Epithelial cell of alveolus of lung (primary cell): ENCODE results near the gene TTC17. TPM values are rescaled to one million over a fixed set of nuclear protein-coding genes. Genes with fewer than 3 reads are reported as not detected.

ENCODE experiments used
- total RNA-seq: library from RNA; depleted of rRNA; stranded (reverse); fragments of >200 nt; gene quantifications from 2 replicates; pipeline ENCODE4 v1.2.1, GENCODE V29; 2015

Gene TTC17, protein sequence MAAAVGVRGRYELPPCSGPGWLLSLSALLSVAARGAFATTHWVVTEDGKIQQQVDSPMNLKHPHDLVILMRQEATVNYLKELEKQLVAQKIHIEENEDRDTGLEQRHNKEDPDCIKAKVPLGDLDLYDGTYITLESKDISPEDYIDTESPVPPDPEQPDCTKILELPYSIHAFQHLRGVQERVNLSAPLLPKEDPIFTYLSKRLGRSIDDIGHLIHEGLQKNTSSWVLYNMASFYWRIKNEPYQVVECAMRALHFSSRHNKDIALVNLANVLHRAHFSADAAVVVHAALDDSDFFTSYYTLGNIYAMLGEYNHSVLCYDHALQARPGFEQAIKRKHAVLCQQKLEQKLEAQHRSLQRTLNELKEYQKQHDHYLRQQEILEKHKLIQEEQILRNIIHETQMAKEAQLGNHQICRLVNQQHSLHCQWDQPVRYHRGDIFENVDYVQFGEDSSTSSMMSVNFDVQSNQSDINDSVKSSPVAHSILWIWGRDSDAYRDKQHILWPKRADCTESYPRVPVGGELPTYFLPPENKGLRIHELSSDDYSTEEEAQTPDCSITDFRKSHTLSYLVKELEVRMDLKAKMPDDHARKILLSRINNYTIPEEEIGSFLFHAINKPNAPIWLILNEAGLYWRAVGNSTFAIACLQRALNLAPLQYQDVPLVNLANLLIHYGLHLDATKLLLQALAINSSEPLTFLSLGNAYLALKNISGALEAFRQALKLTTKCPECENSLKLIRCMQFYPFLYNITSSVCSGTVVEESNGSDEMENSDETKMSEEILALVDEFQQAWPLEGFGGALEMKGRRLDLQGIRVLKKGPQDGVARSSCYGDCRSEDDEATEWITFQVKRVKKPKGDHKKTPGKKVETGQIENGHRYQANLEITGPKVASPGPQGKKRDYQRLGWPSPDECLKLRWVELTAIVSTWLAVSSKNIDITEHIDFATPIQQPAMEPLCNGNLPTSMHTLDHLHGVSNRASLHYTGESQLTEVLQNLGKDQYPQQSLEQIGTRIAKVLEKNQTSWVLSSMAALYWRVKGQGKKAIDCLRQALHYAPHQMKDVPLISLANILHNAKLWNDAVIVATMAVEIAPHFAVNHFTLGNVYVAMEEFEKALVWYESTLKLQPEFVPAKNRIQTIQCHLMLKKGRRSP
- total RNA-seq: 29.3 and 126 TPM in 2 replicates

DNA sequence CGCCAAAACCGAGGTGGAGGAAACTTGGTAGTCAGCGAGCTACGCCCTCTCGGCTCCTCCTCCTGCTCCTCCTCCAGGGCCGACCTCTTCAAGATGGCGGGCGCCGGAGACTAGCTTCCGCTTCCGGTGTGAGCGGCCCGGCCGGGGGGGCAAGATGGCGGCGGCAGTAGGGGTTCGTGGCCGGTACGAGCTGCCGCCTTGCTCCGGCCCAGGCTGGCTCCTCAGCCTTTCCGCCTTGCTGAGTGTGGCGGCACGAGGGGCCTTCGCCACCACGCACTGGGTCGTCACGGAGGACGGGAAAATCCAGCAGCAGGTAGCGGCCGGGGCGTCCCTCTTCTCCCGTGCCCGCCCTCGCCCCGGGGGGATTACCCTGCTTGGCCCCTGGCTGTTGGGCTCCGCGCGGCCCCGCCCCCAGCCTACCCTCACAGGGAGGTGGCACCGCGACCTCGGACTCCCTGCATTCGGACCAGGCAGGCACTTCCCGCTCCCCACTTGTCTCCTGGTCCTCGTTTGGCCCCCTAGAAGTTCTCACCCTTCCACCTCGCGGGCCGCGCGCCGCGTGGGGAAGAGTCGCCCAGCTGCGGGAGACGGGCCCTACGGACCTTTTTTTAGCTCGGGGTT is at the start of gene TTC17:
Gene TTC17, plus strand, starts transcription at position 120 of the 621 bp plus-strand sequence. Its CDS starts 35 bp downstream, at position 155.

DNA sequence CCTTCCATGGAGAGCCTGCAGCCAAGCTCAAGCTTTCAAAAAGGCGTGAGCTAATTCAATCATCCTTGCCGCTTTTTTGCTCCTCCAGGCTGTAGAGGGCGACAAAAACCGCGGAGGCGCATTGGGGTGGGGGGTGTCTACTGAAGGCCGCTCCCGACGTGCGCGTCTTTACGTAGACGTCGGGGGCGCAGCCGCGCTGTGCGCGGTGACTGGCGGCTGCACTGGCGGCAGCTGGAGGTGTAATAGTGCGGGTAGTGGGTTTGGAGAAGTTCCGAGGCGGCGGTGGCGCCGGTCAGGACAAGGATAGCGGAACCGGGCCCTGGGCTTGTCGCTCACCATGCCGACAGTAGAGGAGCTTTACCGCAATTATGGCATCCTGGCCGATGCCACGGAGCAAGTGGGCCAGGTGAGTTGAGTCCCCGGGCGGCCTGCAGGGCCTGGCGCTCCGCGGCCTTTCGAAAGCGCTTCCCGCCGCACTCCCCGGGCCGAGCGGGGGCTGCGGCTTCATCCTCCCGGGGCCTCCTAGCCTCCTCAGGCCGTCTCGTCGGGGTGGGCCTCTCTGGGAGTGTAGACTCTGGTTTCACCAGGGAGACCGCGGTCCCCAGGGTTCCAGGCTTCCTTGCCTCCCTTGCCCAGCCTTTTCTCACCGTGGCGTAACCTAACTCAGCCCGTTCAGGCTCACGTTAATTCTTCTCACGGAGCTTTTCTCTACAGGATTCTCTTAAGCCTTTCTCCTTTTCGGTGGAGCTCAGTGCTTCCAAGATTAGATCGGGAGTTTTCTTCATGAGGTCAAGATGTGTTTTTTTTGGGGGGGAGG is 46.7 kb upstream of the TTC17 start, which contains the start of gene API5:
Gene API5, plus strand, starts transcription at position 206 of the 817 bp plus-strand sequence. Its CDS starts 132 bp downstream, at position 338.

Other genes starting within 250 kb of the TTC17 start
- gene API5, start 46.9 kb upstream of the TTC17 start, total RNA-seq: 73.3 and 79.1 TPM in 2 replicates